Measurements from ENCODE around the gene NDUFV3.
A peak's percentile ranks its signal among the peaks of the same experiment; 100 is the strongest.
"Not testable (repeated sequence)": the region's sequence is repeated elsewhere in the genome, so short reads cannot be mapped to it uniquely, and the experiment has no call there.

NDUFV3 gene

GRCh38 chr21:42921927-42922326 is 28.8 kb downstream of the NDUFV3 start:
- Histone ChIP-seq H3K36me3 (ENCODE audit: control insufficient read depth, insufficient read depth, low read length) (peaks cover 3% of the 10 kb centered on the region), H3K4me1 (ENCODE audit: control insufficient read depth, insufficient read depth, low read length) (peaks cover 2% of the 10 kb centered on the region), H3K27ac (ENCODE audit: low read depth, low read length) (no peak overlapping the region), H3K27me3 (ENCODE audit: control insufficient read depth, insufficient read depth, low read length) (no peaks in the 10 kb centered on the region), H3K4me3 (ENCODE audit: low read length) (no peak overlapping the region), H3K9ac (ENCODE audit: low read length) (no peak overlapping the region)

- peaks cover 3% of the 10 kb centered on the region for H3K36me3 ChIP-seq (ENCODE audit: control insufficient read depth, insufficient read depth, low read length)
- no peak overlapping the region for H3K27ac ChIP-seq (ENCODE audit: low read depth, low read length)
Measured at GRCh38 chr21:42922918-42923317, 29.8 kb downstream of the NDUFV3 start.

GRCh38 chr21:42923553-42924432 is 30.7 kb downstream of the NDUFV3 start:
- Histone ChIP-seq H3K27me3 (ENCODE audit: control insufficient read depth, insufficient read depth, low read length) (no peaks in the 10 kb centered on the region), H3K36me3 (ENCODE audit: control insufficient read depth, insufficient read depth, low read length) (peaks cover 3% of the 10 kb centered on the region), H3K4me3 (ENCODE audit: low read length) (peak overlapping the region; percentile 16), H3K27ac (ENCODE audit: low read depth, low read length) (no peak overlapping the region), H3K9ac (ENCODE audit: low read length) (no peak overlapping the region), H3K4me1 (ENCODE audit: control insufficient read depth, insufficient read depth, low read length) (peaks cover 2% of the 10 kb centered on the region)

More at GRCh38 chr21:42922918-42923317, 29.8 kb downstream of the NDUFV3 start:
- Histone ChIP-seq H3K9ac (ENCODE audit: low read length) (no peak overlapping the region), H3K27me3 (ENCODE audit: control insufficient read depth, insufficient read depth, low read length) (no peaks in the 10 kb centered on the region), H3K4me1 (ENCODE audit: control insufficient read depth, insufficient read depth, low read length) (peaks cover 2% of the 10 kb centered on the region), H3K4me3 (ENCODE audit: low read length) (no peak overlapping the region)

GRCh38 chr21:42924433-42924751 is 31.3 kb downstream of the NDUFV3 start:
- no peak overlapping the region for H3K27ac ChIP-seq (ENCODE audit: low read depth, low read length)
- no peak overlapping the region for H3K9ac ChIP-seq (ENCODE audit: low read length)
- peak overlapping the region; percentile 16 for H3K4me3 ChIP-seq (ENCODE audit: low read length)

GRCh38 chr21:42925114-42925926 is 32.2 kb downstream of the NDUFV3 start, which contains the start of gene ERVH48-1:
ERVH48-1 (minus strand) TSS chr21:42925630; CDS start chr21:42919006, 6,624 bp downstream.
- H3K9ac ChIP-seq (ENCODE audit: low read length) = no peak within 1 kb of the TSS
- no peak within 1 kb of the TSS for H3K4me3 ChIP-seq (ENCODE audit: low read length)
- H3K4me1 ChIP-seq (ENCODE audit: control insufficient read depth, insufficient read depth, low read length) = peaks cover 2% of the 10 kb centered on the region
- no peak within 1 kb of the TSS for H3K27ac ChIP-seq (ENCODE audit: low read depth, low read length)
- H3K27me3 ChIP-seq (ENCODE audit: control insufficient read depth, insufficient read depth, low read length) = no peaks in the 10 kb centered on the region
- no peaks in the 10 kb centered on the region for H3K36me3 ChIP-seq (ENCODE audit: control insufficient read depth, insufficient read depth, low read length)

More at GRCh38 chr21:42924433-42924751, 31.3 kb downstream of the NDUFV3 start:
- Histone ChIP-seq H3K4me1 (ENCODE audit: control insufficient read depth, insufficient read depth, low read length) (peaks cover 2% of the 10 kb centered on the region), H3K27me3 (ENCODE audit: control insufficient read depth, insufficient read depth, low read length) (no peaks in the 10 kb centered on the region), H3K36me3 (ENCODE audit: control insufficient read depth, insufficient read depth, low read length) (peaks cover 3% of the 10 kb centered on the region)

GRCh38 chr21:42927474-42928200 is 34.5 kb downstream of the NDUFV3 start:
- not testable (repeated sequence) for H3K9ac ChIP-seq (ENCODE audit: low read length); H3K4me3 ChIP-seq (ENCODE audit: low read length); H3K27ac ChIP-seq (ENCODE audit: low read depth, low read length); H3K4me1 ChIP-seq (ENCODE audit: control insufficient read depth, insufficient read depth, low read length); H3K27me3 ChIP-seq (ENCODE audit: control insufficient read depth, insufficient read depth, low read length); H3K36me3 ChIP-seq (ENCODE audit: control insufficient read depth, insufficient read depth, low read length)

GRCh38 chr21:42929969-42930368 is 36.9 kb downstream of the NDUFV3 start:
- Histone ChIP-seq H3K9ac (ENCODE audit: low read length) (no peak overlapping the region), H3K27me3 (ENCODE audit: control insufficient read depth, insufficient read depth, low read length) (no peaks in the 10 kb centered on the region), H3K4me3 (ENCODE audit: low read length) (no peak overlapping the region), H3K36me3 (ENCODE audit: control insufficient read depth, insufficient read depth, low read length) (no peaks in the 10 kb centered on the region), H3K27ac (ENCODE audit: low read depth, low read length) (no peak overlapping the region), H3K4me1 (ENCODE audit: control insufficient read depth, insufficient read depth, low read length) (no peaks in the 10 kb centered on the region)

- Histone ChIP-seq H3K27me3 (ENCODE audit: control insufficient read depth, insufficient read depth, low read length) (no peaks in the 10 kb centered on the region), H3K4me1 (ENCODE audit: control insufficient read depth, insufficient read depth, low read length) (no peaks in the 10 kb centered on the region), H3K4me3 (ENCODE audit: low read length) (no peak overlapping the region), H3K36me3 (ENCODE audit: control insufficient read depth, insufficient read depth, low read length) (no peaks in the 10 kb centered on the region), H3K9ac (ENCODE audit: low read length) (no peak overlapping the region), H3K27ac (ENCODE audit: low read depth, low read length) (no peak overlapping the region)
Measured at GRCh38 chr21:42931560-42932235, 38.6 kb downstream of the NDUFV3 start.

GRCh38 chr21:42932378-42933136 is 39.4 kb downstream of the NDUFV3 start:
- H3K36me3 ChIP-seq (ENCODE audit: control insufficient read depth, insufficient read depth, low read length); H3K27me3 ChIP-seq (ENCODE audit: control insufficient read depth, insufficient read depth, low read length); H3K27ac ChIP-seq (ENCODE audit: low read depth, low read length); H3K4me3 ChIP-seq (ENCODE audit: low read length); H3K9ac ChIP-seq (ENCODE audit: low read length); H3K4me1 ChIP-seq (ENCODE audit: control insufficient read depth, insufficient read depth, low read length): not testable (repeated sequence)

GRCh38 chr21:42933137-42933970 is 40.2 kb downstream of the NDUFV3 start:
- H3K36me3 ChIP-seq (ENCODE audit: control insufficient read depth, insufficient read depth, low read length); H3K4me1 ChIP-seq (ENCODE audit: control insufficient read depth, insufficient read depth, low read length); H3K27me3 ChIP-seq (ENCODE audit: control insufficient read depth, insufficient read depth, low read length); H3K27ac ChIP-seq (ENCODE audit: low read depth, low read length); H3K4me3 ChIP-seq (ENCODE audit: low read length); H3K9ac ChIP-seq (ENCODE audit: low read length): not testable (repeated sequence)

- H3K27me3 ChIP-seq (ENCODE audit: control insufficient read depth, insufficient read depth, low read length); H3K4me1 ChIP-seq (ENCODE audit: control insufficient read depth, insufficient read depth, low read length); H3K9ac ChIP-seq (ENCODE audit: low read length); H3K36me3 ChIP-seq (ENCODE audit: control insufficient read depth, insufficient read depth, low read length); H3K4me3 ChIP-seq (ENCODE audit: low read length); H3K27ac ChIP-seq (ENCODE audit: low read depth, low read length): not testable (repeated sequence)
Measured at GRCh38 chr21:42933973-42934372, 40.9 kb downstream of the NDUFV3 start.
